ENCODE results near the gene GRIK5.
A peak's percentile ranks its signal among the peaks of the same experiment; 100 is the strongest.

GRIK5 gene

DNA sequence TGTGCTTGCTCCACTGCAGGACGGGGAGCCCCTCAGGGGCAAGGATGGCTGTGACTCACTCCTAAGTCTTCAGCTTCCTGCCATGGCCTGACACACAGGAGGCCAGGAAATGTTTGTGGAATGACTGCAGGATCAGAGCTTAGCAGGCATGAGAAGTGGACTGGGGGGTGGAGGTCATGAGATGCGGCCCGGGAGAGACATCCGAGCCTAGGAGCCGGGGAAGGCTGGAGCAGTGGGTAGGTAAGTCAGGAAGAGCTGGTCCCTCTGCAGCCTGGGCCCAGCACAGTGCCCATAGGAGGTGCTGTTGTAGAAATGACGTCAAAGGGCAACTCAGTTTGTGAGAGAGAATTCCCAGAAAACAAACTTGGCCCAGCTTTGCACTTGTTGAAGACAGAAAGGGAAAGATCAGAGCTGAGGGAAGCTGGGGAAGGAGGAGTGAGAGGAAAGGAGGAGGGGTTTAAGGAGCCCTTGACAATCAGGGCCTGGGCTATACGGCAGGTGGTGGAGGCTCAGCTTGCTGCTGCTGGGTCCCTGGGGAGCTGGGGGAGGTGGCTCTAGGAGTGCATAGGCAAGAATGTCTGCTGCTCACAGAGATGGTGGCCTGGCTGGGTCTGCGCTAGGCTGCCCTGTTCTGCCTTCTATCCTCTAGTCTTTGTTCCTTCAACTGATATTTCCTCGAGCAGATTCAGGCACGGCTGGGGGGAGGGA, 43.8 kb upstream of the GRIK5 start:
- no peak overlapping the region for H3K4me3 ChIP-seq (ENCODE audit: insufficient read length, low read depth)
- no peak overlapping the region for H3K9ac ChIP-seq (ENCODE audit: insufficient read length, low read depth)
- H3K36me3 ChIP-seq (ENCODE audit: insufficient read depth, insufficient read length, low read length) = peaks cover 4% of the 10 kb centered on the region
- no peak for TF ChIP-seq ZNF274 (IDR thresholded peaks at IDR 0.05; ENCODE audit: low read depth, low read length)
- no peak for TF ChIP-seq YY1 (IDR thresholded peaks at IDR 0.05; ENCODE audit: insufficient read depth, insufficient read length)
- TF ChIP-seq SUZ12 (IDR thresholded peaks at IDR 0.05; ENCODE audit: extremely low read depth, insufficient read depth, insufficient read length) = no peak
- no peaks in the 10 kb centered on the region for H3K27me3 ChIP-seq (ENCODE audit: insufficient read depth, insufficient read length)
- H3K9me3 ChIP-seq (ENCODE audit: insufficient read depth, low read length) = no peaks in the 10 kb centered on the region
- peak; percentile 50 for DNase-seq (ENCODE audit: low read depth, low spot score)
- H3K4me1 ChIP-seq (ENCODE audit: insufficient read depth, insufficient read length) = peaks cover 4% of the 10 kb centered on the region

DNA sequence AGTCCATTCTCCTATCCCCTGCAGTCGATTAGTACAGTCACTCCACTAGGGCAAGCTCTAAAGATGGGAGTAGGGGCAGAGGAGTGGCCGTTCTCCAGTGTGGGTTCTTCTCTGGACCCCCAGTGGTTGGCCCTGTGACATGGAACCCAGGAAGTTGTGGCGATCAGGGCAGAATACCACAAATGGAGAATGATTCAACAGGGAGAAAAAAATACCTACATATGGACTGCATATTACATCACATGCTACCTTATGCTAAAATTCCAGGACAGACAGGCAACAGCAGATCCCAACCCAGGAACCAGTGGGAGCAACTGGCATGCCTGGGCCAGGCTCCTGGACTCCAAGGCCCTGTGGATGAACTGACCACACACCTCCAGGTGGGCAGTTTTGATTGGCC, 41.8 kb upstream of the GRIK5 start:
- DNase-seq (ENCODE audit: low read depth, low spot score) = no peak
- peaks cover 4% of the 10 kb centered on the region for H3K36me3 ChIP-seq (ENCODE audit: insufficient read depth, insufficient read length, low read length)
- no peak overlapping the region for H3K9ac ChIP-seq (ENCODE audit: insufficient read length, low read depth)
- H3K4me1 ChIP-seq (ENCODE audit: insufficient read depth, insufficient read length) = peaks cover 6% of the 10 kb centered on the region
- no peaks in the 10 kb centered on the region for H3K27me3 ChIP-seq (ENCODE audit: insufficient read depth, insufficient read length)
- no peaks in the 10 kb centered on the region for H3K9me3 ChIP-seq (ENCODE audit: insufficient read depth, low read length)
- TF ChIP-seq YY1 (IDR thresholded peaks at IDR 0.05; ENCODE audit: insufficient read depth, insufficient read length) (no peak), SUZ12 (IDR thresholded peaks at IDR 0.05; ENCODE audit: extremely low read depth, insufficient read depth, insufficient read length) (no peak), ZNF274 (IDR thresholded peaks at IDR 0.05; ENCODE audit: low read depth, low read length) (no peak)
- H3K4me3 ChIP-seq (ENCODE audit: insufficient read length, low read depth) = no peak overlapping the region

DNA sequence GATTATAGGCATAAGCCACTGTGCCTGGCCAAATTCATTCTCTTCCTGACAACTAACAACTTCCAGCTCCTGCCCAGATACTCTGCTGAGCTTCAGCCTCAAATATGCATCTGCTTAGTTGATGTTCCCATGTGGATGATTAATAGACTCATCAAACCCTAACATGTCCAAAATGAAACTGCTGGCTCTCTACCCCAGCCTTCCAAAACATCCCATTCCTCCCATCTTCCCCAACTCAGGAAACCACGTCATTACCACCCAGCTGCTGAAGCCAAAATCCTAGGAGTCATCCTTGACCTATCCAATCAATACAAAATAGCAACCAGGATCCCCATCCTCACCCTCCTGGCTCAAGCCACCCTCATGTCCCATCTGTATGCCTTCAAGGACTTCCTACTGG, 41.4 kb upstream of the GRIK5 start:
- peaks cover 6% of the 10 kb centered on the region for H3K4me1 ChIP-seq (ENCODE audit: insufficient read depth, insufficient read length)

DNA sequence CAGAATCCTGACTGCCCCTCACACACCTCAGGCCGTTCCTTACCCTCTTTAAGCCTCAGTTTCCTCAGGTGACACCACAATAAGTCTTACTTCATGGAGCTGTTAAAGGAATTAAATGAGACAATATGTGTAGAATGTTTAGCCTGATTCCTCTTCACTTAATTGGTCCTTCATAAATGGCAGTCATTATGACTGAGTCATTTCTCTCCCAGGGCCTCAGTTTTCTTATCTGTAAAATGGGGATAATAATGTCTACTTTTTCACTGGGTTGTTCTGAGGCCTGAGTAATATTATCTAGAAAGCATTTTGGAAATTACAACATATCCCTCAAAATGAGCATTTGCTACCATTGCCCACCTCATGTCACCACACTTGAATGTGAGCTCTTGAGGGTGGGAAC, 40.7 kb upstream of the GRIK5 start:
- Histone ChIP-seq H3K36me3 (ENCODE audit: insufficient read depth, insufficient read length, low read length) (no peaks in the 10 kb centered on the region), H3K9me3 (ENCODE audit: insufficient read depth, low read length) (no peaks in the 10 kb centered on the region), H3K4me3 (ENCODE audit: insufficient read length, low read depth) (no peak overlapping the region), H3K4me1 (ENCODE audit: insufficient read depth, insufficient read length) (peaks cover 6% of the 10 kb centered on the region), H3K9ac (ENCODE audit: insufficient read length, low read depth) (no peak overlapping the region), H3K27me3 (ENCODE audit: insufficient read depth, insufficient read length) (no peaks in the 10 kb centered on the region)
- TF ChIP-seq SUZ12 (IDR thresholded peaks at IDR 0.05; ENCODE audit: extremely low read depth, insufficient read depth, insufficient read length) (no peak), YY1 (IDR thresholded peaks at IDR 0.05; ENCODE audit: insufficient read depth, insufficient read length) (no peak), ZNF274 (IDR thresholded peaks at IDR 0.05; ENCODE audit: low read depth, low read length) (no peak)
- DNase-seq (ENCODE audit: low read depth, low spot score) = no peak

More for the DNA sequence above, 41.4 kb upstream of the GRIK5 start:
- Histone ChIP-seq H3K9me3 (ENCODE audit: insufficient read depth, low read length) (no peaks in the 10 kb centered on the region), H3K27me3 (ENCODE audit: insufficient read depth, insufficient read length) (no peaks in the 10 kb centered on the region), H3K36me3 (ENCODE audit: insufficient read depth, insufficient read length, low read length) (peaks cover 2% of the 10 kb centered on the region), H3K9ac (ENCODE audit: insufficient read length, low read depth) (no peak overlapping the region), H3K4me3 (ENCODE audit: insufficient read length, low read depth) (no peak overlapping the region)
- DNase-seq (ENCODE audit: low read depth, low spot score) = no peak
- TF ChIP-seq SUZ12 (IDR thresholded peaks at IDR 0.05; ENCODE audit: extremely low read depth, insufficient read depth, insufficient read length) (no peak), YY1 (IDR thresholded peaks at IDR 0.05; ENCODE audit: insufficient read depth, insufficient read length) (no peak), ZNF274 (IDR thresholded peaks at IDR 0.05; ENCODE audit: low read depth, low read length) (no peak)

DNA sequence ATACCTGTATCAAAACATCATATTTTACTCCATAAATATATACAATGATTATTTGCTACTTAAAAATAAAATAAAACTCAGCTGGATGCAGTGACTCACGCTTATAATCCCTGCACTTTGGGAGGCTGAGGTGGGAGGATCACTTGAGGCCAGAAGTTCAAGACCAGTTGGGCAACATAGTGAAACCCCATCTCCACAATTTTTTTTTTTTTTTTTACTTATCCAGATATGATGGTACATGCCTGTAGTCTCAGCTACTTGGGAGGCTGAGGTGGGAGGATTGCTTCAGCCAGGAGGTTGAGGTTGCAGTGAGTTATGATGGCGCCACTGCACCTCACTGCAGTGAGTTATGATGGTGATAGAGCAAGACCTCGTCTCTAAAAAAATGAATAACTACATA, 39.9 kb upstream of the GRIK5 start:
- H3K36me3 ChIP-seq (ENCODE audit: insufficient read depth, insufficient read length, low read length) = no peaks in the 10 kb centered on the region
- H3K9me3 ChIP-seq (ENCODE audit: insufficient read depth, low read length) = no peaks in the 10 kb centered on the region
- TF ChIP-seq YY1 (IDR thresholded peaks at IDR 0.05; ENCODE audit: insufficient read depth, insufficient read length) = no peak
- TF ChIP-seq ZNF274 (IDR thresholded peaks at IDR 0.05; ENCODE audit: low read depth, low read length) = no peak
- no peak for TF ChIP-seq SUZ12 (IDR thresholded peaks at IDR 0.05; ENCODE audit: extremely low read depth, insufficient read depth, insufficient read length)
- no peak overlapping the region for H3K4me3 ChIP-seq (ENCODE audit: insufficient read length, low read depth)
- H3K4me1 ChIP-seq (ENCODE audit: insufficient read depth, insufficient read length) = peaks cover 7% of the 10 kb centered on the region
- no peak for DNase-seq (ENCODE audit: low read depth, low spot score)
- no peak overlapping the region for H3K9ac ChIP-seq (ENCODE audit: insufficient read length, low read depth)
- H3K27me3 ChIP-seq (ENCODE audit: insufficient read depth, insufficient read length) = no peaks in the 10 kb centered on the region

DNA sequence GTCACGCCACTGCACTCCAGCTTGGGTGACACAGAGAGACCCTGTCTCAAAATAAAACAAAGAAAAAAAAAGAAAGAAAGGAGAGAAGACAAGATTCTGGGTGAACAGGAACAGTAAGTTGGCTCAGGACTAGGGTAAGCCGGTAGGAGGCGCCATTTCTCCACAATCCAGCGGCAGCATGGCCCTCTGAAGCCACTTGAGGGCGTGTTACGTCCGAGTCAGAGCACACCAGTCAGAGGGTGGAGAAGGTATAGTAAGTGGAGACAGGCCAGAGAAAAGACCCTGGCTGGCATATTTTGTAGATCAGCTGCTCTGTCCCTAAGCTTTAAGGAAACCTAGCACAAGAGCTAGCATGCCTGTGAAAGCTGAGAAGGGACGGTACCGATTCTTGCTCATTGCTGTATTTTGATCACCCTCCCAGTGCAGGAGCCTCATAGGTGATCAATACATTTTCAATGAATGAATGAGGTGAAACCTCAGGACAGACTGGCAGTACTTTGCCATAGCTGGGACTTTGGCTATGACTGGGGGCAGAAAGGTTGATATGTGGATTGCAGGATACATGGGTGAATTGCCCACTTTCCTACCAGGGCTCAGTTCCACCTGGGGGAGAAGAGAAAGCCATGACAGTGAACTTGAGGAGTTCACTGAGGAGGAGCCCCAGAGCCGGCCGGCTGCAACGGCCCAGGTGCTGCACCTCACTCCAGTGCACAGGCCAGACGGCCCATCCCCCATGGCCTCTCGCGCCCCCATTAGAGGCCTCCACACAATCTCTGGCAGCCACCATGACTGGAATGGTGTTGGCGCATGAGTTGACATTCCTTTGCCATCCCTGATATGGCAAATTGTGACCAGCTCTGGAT, 38.8 kb upstream of the GRIK5 start:
- no peak overlapping the region for H3K9ac ChIP-seq (ENCODE audit: insufficient read length, low read depth)
- no peak overlapping the region for H3K4me3 ChIP-seq (ENCODE audit: insufficient read length, low read depth)
- TF ChIP-seq YY1 (IDR thresholded peaks at IDR 0.05; ENCODE audit: insufficient read depth, insufficient read length) (no peak), SUZ12 (IDR thresholded peaks at IDR 0.05; ENCODE audit: extremely low read depth, insufficient read depth, insufficient read length) (no peak), ZNF274 (IDR thresholded peaks at IDR 0.05; ENCODE audit: low read depth, low read length) (no peak)
- H3K4me1 ChIP-seq (ENCODE audit: insufficient read depth, insufficient read length) = peaks cover 7% of the 10 kb centered on the region
- no peaks in the 10 kb centered on the region for H3K36me3 ChIP-seq (ENCODE audit: insufficient read depth, insufficient read length, low read length)
- H3K27me3 ChIP-seq (ENCODE audit: insufficient read depth, insufficient read length) = no peaks in the 10 kb centered on the region
- no peaks in the 10 kb centered on the region for H3K9me3 ChIP-seq (ENCODE audit: insufficient read depth, low read length)
- DNase-seq (ENCODE audit: low read depth, low spot score) = peak; percentile 80

DNA sequence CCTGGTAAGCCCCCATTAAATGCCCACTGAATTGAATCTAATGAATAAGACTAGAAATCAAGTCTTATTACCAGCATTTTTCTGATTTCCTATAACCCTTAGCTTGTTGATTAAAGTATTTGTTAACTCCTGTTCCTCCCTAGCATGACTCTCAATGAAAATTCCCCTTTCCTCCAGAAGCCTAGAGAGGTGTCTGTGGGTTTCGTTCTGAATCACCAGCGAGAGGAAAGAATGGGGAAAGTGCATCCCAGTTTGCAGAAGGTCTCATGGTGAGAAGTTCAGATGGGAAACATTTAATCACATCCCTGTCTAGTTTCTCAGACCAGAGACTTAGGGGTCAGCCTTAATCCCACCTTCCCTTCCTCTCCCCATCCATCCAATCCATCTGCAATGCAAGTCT, 35.4 kb upstream of the GRIK5 start:
- Histone ChIP-seq H3K27me3 (ENCODE audit: insufficient read depth, insufficient read length) (no peaks in the 10 kb centered on the region), H3K9ac (ENCODE audit: insufficient read length, low read depth) (no peak overlapping the region), H3K36me3 (ENCODE audit: insufficient read depth, insufficient read length, low read length) (no peaks in the 10 kb centered on the region), H3K4me1 (ENCODE audit: insufficient read depth, insufficient read length) (peaks cover 7% of the 10 kb centered on the region), H3K9me3 (ENCODE audit: insufficient read depth, low read length) (no peaks in the 10 kb centered on the region), H3K4me3 (ENCODE audit: insufficient read length, low read depth) (no peak overlapping the region)
- TF ChIP-seq YY1 (IDR thresholded peaks at IDR 0.05; ENCODE audit: insufficient read depth, insufficient read length) = no peak
- no peak for TF ChIP-seq SUZ12 (IDR thresholded peaks at IDR 0.05; ENCODE audit: extremely low read depth, insufficient read depth, insufficient read length)
- no peak for TF ChIP-seq ZNF274 (IDR thresholded peaks at IDR 0.05; ENCODE audit: low read depth, low read length)
- DNase-seq (ENCODE audit: low read depth, low spot score) = no peak

Data from NT2/D1 (cell line).